NCI-H2171 (cell line): ENCODE results near the gene ALDH1A1.
"Not testable (repeated sequence)": the region's sequence is repeated elsewhere in the genome, so short reads cannot be mapped to it uniquely, and the experiment has no call there.

Source experiments
- DNase-seq: peaks from one replicate; lab custom pipeline; 2025; lab: John Stamatoyannopoulos, UW

The ALDH1A1 gene

DNA sequence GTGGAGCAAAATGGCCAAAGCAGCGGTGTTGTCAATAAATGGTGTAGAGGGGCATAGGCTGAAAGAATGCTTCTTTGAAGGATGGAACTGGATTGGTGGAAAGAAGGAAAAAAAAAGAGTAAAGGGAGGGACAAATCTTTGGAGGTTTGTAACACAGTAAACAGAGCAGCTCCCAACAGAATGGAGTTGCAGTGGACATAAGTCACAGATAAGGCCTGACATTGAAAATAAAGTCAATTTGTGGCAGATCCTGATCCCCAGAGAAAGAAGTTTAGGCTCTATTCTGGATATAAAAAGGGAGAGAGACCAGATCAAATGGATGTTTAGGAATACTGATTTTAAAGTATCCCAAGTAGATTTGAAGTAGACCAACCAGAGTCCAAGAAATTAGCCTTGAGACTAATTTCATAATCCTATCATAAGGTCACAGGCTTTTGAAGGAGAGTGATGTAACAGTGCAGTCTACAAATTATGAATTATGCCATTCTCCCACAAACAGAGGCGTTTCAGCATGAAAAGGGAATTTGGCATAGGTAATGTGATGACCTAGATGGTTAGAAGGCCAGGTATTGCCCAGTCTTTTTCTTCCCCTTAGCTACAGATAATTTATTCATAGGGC is 8.9 kb downstream of the ALDH1A1 start:
- DNase-seq: no peak

DNA sequence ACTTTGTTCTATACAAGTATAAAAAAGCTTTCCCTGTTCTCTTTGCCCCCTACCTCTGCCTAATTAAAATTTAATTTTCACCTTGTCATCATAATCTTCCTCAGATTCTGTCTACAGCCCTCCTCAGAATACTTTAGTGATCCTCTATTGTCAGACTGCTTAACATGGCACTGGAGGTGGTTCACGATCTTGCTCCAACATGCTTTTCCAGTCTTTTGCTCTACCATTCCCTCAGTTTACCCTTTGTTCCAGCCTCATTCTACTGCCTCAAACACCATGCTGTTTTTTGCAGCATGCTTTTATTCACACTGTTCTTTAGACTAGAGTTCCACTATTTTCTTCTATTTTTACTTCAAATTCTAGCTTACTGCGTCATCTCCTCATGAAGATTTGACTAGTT is 10.4 kb downstream of the ALDH1A1 start:
- no peak for DNase-seq

DNA sequence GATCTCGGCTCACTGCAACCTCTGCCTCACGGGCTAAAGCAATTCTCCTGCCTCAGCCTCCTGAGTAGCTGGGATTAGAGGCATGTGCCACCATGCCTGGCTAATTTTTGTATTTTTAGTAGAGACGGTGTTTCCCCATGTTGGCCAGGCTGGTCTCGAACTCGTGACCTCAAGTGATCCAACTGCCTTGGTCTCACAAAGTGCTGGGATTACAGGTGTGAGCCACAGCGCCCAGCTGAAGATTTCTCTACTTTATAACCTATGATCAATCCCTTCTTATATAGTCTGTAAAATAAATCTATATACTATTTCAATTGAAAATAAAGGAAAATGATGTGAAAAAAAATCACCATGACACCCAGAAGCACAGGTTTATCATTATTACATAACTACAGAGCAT is 13.3 kb downstream of the ALDH1A1 start:
- DNase-seq: not testable (repeated sequence)

DNA sequence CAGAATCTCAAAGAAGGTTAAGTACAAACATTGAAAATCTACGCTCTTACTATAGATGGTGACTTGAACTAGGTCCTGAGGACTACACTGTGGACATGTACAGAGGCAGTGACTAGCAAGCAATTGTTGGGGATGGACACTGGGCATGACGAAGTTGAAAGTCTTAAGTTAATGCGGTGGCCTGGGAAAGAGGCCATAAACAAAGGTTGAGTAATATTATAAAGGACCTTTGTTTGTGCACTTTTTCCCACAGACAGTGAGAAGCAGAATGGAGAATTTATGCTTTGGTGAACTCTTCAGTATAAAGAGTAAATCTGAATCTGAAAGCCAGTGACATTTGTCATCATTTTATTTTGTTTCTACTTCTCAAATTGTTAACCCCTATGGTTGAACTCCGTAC is 15.3 kb downstream of the ALDH1A1 start:
- no peak for DNase-seq

DNA sequence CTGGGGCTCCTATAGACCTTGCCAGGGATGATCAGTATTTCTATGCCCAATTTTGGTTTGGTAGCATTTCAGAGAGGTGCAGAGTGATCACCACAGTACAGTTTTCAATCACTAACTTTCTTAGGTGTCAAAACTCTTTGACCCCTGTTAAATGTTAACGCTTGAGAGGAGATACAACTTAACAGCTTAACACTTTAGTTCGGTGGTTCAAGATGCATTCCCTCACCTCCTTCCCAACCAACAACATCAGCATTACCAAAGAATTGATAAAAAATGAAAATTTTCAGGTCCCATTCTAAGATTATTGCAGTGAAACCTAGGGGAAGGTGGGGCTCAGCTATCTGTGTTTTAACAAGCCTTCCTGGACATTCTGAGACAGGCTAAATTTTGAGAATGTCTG is 16.2 kb downstream of the ALDH1A1 start:
- no peak for DNase-seq

DNA sequence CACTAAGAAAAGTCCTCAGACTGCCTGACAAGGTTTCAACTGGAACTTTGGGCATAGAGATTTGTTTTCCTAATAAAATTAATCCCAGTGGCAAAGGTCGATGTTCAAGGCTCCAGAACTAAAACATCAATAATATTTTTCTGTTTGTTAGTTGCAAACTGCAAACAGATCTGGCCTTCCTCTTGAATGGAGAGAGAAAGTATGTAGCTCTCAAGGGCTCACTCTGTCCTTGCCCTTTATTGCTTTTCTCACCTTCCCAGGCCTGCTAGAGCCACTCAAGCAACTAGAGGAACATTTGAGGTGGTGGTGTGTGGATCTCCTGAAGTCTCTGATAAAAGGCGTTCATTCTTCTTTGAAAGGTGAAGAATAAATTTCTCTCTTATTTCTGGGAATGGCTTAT is 16.6 kb downstream of the ALDH1A1 start:
- no peak for DNase-seq

DNA sequence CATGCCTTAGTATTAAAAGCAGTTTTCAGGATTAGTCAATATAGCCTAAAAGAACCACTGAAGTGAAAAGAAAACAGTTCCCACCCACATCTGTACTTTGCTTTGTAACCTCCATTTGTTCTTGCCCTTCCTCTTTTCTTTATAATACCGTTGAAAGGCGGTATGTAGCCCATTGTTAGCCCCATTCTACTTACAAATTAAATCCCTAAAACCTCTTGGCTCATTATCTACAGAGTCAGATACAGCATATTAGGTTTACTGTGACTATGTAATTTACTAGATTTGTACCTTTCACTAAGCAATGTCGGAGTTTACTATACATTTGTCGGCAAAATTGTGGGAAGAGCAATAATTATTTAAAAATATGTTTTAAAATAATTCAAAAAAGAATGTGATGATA is 17.3 kb downstream of the ALDH1A1 start:
- DNase-seq: no peak

DNA sequence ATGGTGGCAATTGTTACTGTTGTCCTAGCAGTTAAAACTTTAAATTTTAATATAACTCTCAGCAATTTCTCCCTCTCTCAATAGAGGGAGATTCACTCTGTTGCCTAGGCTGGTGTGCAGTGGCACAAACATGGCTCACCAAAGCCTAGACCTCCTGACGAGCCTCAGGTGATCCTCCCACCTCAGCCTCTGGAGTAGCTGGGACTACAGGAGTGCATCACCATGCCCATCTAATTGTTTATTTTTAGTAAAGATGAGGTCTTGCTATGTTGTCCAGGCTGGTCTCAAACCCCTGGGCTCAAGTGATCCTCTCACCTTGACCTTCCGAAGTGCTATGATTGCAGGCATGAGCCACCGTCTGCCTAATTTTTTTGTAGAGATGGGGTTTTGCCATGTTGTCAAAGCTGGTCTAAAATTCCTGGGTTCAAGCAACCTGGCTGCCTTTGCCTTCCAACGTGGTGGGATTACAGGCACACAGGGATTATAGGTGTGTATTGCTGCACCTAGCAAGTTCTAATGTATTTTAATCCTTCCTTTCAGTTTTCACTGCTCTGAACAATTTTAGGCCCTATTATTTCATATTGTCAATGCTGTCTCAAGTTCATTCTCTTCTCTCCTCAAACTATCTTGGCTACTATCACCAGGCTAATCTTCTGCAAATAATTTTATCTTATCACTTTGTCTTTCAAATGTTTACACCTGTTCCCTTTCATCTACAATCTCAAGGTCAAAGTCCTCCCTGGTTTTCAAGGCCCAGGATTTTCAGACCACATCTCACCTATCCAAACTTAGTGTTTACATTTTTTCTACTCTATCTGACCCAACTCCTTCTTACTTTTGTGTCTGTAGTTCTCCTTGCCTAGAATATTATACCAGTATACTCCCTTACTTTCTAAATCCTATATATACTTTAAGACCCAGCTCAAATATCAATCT is 18.9 kb downstream of the ALDH1A1 start:
- no peak for DNase-seq

DNA sequence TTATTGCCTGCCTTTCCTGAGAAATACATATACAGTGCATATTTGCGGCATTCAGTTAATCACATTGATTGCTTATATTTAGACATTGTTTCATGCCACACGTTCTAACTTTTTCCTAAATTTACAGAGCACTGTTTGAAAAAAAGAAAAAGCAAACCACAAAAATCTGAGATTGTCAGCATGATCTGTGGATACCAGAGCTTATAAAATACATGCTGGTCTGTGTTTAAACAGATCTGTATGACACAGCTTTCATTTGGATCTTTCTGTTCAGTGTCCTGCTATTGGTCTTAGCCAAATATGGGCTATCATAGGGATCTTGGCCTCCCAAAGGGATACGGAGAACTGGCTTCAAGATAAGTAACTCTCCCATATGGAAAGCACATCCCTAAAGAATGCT is 20.2 kb downstream of the ALDH1A1 start:
- DNase-seq: no peak

DNA sequence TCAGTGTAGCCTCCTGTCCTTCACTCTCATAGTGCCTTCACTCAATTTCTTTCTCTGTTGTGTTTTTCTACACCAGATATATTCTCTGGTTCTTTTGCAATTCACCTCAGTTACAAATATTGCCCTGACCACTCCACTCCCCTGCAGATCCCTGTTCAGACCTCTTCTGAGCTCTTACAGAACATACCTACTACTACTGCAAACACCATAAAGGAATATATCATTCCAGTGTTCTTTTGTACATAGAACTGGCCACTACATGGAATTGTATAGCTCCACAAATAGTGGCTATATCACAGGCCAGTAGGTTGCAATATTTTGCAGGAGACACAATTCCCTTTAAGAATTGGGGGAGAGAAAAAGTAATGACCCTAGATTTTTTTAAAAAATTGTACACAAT is 21.0 kb downstream of the ALDH1A1 start:
- no peak for DNase-seq

DNA sequence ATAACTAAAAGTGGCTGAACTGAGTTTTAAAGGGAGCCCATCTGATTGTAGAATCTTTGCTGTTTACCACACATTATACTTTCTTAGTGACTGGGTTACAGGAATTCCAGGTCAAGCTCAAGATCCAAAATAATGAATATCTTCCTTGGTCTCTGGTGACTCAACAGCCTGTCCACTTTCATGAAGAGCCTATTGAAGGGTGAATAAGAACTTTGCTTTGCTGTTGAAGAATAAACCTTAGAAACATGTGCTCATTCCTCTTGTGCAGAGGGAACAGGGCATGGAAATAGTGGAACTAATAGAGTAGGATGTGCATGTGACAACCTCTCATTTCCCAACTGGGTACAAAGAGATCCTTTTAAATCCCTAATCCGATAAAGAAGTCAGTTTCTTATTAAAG is 21.4 kb downstream of the ALDH1A1 start:
- DNase-seq: no peak

DNA sequence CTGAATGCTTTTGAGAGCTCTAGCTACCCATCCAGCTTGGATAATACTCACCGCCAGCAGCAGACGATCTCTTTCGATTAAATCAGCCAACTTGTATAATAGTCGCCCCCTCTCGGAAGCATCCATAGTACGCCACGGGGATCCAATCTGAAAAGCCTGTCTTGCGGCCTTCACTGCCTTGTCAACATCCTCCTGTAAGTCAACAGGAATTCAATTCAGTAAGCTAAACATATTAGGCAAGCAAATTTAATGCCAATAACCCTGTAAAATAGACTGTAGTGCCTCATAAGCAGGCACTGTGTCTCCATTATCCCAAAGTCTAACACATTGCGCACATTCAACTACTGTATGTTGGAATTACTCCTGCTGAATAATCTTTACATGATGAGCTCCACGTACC is 22.0 kb downstream of the ALDH1A1 start:
- DNase-seq: no peak

DNA sequence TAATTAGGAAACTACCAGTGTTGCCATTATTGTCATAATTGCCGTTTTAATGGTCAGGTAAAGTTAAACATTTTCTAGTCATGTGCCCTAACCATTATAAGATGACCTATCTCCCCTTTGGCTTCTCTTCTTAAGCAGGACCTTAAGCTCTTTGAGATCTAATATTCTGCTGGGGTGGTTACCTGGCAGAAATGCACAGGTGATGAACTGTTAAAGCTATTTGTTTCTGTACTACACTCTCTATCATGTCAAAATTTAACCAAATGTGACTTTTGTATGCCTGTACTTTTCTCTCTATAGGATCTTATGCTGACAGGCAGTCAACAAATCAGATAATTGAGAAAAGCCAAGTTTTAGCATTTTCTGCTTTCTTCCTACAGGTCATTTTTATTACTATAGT is 23.3 kb downstream of the ALDH1A1 start:
- no peak for DNase-seq

DNA sequence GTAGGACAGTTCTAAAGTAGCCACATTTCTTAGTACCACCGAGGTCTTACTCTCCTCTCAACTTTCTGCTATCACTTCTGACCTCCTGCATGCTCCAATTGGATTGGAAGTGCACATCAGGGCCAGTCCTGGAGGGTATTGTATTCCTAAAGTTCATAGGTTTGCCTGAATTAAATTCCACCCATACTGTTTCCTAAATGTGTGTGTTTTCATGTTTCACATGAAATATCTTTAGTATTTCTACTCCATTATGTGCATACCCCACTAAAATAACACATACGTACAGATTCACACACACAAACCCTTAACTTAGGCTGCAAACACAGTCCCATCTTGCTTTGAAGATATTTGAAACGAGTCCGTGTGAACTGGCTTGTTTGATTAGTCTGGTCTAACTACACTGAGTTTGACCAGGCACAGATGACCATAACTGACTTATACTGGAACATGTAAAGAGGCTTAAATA is 24.8 kb downstream of the ALDH1A1 start:
- DNase-seq: no peak

DNA sequence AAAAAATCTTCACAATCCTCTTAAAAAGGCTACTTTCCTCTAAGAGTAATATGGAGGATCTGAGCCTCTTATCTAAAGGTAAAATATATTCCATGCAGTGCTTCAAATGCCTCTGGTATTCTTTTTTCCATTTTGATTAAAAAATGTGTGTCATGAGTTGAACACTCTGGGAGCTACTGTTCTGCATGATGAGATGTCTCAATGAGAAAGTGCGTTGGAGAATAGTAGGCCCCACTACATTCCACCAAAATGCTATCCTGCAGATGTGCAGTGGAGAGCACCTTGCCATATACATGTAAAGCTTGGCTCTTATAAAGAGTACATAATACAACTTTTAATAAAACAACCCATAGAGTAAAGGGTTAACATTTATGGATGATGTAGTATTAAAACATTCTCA is 26.3 kb downstream of the ALDH1A1 start:
- DNase-seq: no peak

DNA sequence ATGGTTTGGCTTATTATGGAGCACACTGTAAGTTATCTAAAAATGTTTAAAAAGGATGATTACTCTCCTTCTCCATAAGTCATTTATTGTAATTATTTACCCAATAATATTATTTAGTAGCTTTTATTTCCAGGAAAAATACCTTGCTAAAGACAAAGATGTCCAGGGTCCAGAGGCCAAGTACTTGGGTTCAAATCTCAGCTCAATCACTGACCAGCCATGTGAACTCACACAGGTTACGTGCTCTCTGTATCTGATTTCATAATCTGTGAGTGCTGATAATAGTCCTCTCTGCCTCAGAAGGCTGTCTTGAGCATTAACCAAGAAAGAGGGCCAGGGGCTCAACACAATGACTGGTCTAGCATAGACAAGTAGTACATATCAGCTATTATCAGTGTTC is 27.0 kb downstream of the ALDH1A1 start:
- DNase-seq: no peak

DNA sequence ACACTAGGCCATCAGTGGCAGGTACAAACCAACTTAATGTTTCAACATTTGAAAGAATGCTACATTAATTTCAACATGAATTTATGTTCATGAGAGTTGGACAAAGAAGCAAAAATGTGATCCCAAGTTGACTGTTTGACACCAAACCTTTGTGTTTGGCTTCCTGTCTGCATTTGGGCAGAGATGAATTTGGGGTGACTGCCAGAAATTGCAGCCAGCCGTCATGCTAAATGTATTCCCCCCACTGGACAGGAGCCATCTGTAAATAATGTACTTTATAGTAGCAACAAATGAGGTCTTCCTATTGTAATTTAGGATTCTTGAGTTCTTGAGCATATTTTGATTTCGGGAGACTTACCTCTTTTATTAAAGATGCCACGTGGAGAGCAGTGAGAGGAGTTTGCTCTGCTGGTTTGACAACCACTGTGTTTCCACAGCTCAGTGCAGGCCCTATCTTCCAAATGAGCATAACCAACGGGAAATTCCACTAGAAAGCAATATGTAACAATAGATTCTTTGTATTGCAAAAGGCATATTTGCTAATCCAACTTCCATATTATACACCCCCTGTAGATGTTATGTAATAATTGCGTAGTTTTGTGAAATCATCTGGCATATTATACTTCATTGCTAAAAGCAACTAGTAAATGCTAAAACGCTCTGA is 27.6 kb downstream of the ALDH1A1 start:
- no peak for DNase-seq

DNA sequence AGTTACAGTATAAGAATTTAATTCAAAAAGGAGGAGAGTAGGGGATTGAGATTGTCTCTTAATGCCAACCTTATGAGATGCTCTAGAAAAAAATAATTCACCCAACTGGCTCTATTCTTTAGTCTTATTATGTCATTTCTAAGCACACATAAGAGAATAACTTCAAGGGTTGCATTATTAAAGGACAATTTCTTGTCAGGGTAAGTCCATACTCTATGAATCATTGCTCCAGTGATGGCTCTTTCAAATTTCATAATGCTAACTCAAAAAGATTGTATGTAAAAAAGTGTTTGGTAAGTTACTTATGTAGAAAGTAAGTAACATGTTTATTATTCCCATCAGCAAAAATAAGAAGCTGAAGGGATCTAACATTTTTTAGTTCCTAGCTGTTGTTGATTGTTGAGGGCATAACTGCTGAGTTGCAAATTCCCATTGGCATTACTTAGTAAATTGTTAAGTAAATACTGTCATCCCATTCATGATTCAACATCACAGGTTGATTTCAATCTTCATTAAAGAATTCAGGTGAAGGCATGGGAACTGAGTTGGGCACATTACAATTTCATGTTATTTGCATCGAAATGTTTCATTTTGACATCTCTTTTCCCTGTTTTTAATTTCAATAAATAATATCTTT is 28.6 kb downstream of the ALDH1A1 start:
- no peak for DNase-seq

DNA sequence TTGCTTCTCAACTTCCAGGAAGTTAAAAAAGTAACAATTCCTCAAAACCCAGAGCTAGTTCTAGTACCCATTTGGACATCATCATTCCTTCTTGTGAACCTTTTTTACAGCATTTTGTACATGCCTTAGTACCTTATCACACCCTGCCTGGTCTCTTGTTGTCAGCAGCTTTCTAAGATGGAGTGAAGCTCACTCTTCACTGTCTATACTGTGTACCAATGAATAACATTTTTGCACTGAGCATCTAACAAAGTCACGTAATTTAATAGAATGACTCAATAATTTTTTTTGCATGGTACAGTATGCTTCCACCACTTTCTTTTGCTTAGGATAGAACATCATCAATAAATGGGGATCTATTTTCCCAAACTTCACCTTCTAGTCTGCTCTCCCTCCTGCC is 29.8 kb downstream of the ALDH1A1 start:
- no peak for DNase-seq

DNA sequence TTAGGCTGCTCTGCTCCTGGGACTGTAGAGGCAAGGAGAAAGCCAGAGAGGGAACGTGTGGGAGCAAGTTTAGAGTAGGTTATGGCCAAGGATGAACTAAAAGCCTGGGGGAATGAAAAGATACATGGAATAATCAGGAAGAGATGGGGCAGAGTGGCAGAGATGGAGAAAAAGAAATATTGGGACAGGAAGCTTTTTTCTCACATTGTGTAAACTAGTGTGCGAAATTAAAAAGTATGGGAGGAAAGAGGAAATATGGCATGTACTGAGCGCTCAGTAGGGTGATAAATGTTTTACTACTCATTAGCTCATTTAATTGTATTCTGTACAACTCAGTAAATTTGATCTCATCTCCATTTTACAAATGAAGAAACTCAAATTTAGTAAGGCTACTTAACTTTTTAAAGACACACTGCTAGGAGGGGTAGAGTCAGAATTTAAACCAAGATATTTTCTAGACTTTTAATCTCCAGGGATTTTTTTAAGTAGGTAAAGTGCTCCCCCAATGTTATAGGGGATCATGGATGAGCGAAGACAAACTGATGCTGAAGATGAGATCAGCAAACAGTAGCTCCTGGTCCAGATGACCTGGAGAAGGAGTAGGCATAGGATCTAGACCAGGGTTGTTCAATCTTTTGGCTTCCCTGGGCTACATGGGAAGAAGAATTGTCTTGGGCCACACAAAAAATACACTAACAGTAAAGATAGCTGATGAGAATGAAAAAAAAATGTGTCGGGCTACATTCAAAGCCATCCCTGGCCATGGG is 30.8 kb downstream of the ALDH1A1 start:
- no peak for DNase-seq

DNA sequence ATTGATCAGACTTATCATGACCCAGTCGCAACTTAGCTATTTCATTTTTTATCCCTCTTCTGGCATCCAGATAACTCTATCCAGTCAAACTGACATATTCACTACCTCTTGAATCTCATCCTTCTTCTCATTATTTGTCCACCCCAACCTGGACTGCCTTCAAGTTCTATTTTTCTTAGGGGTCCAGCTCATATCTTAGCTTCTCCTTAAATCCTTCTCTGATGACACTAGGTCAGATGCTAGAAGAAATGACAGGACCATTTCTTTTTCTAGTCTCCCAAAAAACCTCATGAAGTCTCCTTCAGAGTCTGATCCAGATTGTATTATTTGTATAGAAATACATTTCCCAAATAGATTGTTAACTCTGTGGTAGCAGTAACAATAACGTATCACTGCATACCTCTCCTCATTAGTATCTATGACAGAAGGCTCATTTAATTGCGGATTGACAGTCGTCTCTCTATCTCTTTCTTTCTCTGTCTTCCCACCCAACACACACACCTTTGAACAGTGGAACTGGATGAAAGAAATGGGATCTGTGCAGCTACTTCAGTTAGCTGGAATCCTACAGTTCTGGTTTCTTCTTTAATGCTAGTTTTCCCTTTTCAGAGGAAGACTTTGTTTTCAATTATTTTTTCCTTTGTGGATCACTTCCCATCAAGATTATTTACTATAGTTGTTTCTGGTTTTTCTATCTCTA is 33.5 kb downstream of the ALDH1A1 start:
- no peak for DNase-seq
